NCI-H2196 (cell line): ENCODE measurements around the gene ELP6.
"Not testable (repeated sequence)": the region's sequence is repeated elsewhere in the genome, so short reads cannot be mapped to it uniquely, and the experiment has no call there.

Experiments used
- DNase-seq: peaks from one replicate; lab custom pipeline; 2025; ENCODE audit not compliant: unreplicated experiment; lab: John Stamatoyannopoulos, UW

The ELP6 gene

GRCh38 chr3:47469616-47470015 lies 43.9 kb downstream of the ELP6 start:
- no peak for DNase-seq

- not testable (repeated sequence) for DNase-seq
Measured at GRCh38 chr3:47468315-47468714, 45.2 kb downstream of the ELP6 start.

- no peak for DNase-seq
Measured at GRCh38 chr3:47464588-47464987, 48.9 kb downstream of the ELP6 start.

GRCh38 chr3:47459534-47460085 lies 53.9 kb downstream of the ELP6 start:
- not testable (repeated sequence) for DNase-seq

GRCh38 chr3:47456984-47457383 lies 56.5 kb downstream of the ELP6 start:
- no peak for DNase-seq

GRCh38 chr3:47455806-47456452 lies 57.6 kb downstream of the ELP6 start:
- DNase-seq, result no peak

GRCh38 chr3:47452453-47453215 lies 60.9 kb downstream of the ELP6 start:
- no peak for DNase-seq
